GM19239 (cell line): ENCODE results near the gene PRR3.

Source experiments
- DNase-seq: peaks from one replicate; pipeline ENCODE4 v3.0.0; 2011; ENCODE audit warnings: low spot score; ENCODE audit not compliant: insufficient read length
- FAIRE-seq: peaks from 2 replicates; lab custom pipeline; 2011; peaks lifted over from hg19 to GRCh38; lab: Jason Lieb, UNC

Gene PRR3

GRCh38 chr6:30603961-30604360, 46.9 kb downstream of the PRR3 start:
- DNase-seq (no peak), FAIRE-seq (no peak)

GRCh38 chr6:30610065-30610464, 53.0 kb downstream of the PRR3 start:
- FAIRE-seq (no peak), DNase-seq (no peak)

GRCh38 chr6:30611150-30611855, 54.2 kb downstream of the PRR3 start:
- no peak for FAIRE-seq
- no peak for DNase-seq

- FAIRE-seq (no peak), DNase-seq (no peak)
These were observed 54.7 kb downstream of the PRR3 start for GRCh38 chr6:30611856-30612194.

GRCh38 chr6:30612213-30612612, 55.1 kb downstream of the PRR3 start:
- no peak for FAIRE-seq

GRCh38 chr6:30612687-30613248, 55.7 kb downstream of the PRR3 start:
- DNase-seq (no peak), FAIRE-seq (no peak)

More at GRCh38 chr6:30612213-30612612, 55.1 kb downstream of the PRR3 start:
- no peak for DNase-seq
